WTC11 (cell line): ENCODE measurements around the gene CAMTA1.

Source experiments
- CREM ChIP-seq: sonication (generic); formaldehyde crosslinking; IDR thresholded peaks from 2 replicates; pipeline ENCODE4 v1.8.1; 2022; ENCODE audit warnings: mild to moderate bottlenecking, missing genetic modification reagents, moderate library complexity
- CTCF ChIP-seq: fragments of 200-600 bp; IDR thresholded peaks from 2 replicates; pipeline ENCODE4 v1.8.0; 2022; ENCODE audit warnings: antibody characterized with exemption
- E2F4 ChIP-seq: sonication (generic); formaldehyde crosslinking; IDR thresholded peaks from 2 replicates; pipeline ENCODE4 v1.8.1; 2022; ENCODE audit warnings: low read depth, mild to moderate bottlenecking, moderate library complexity, missing genetic modification reagents, borderline replicate concordance
- ELF4 ChIP-seq: sonication (generic); formaldehyde crosslinking; IDR thresholded peaks from 2 replicates; pipeline ENCODE4 v1.8.1; 2022; ENCODE audit warnings: low read depth, mild to moderate bottlenecking, moderate library complexity, missing genetic modification reagents
- FOXP4 ChIP-seq: sonication (generic); formaldehyde crosslinking; IDR thresholded peaks from 2 replicates; pipeline ENCODE4 v1.8.0; 2022; ENCODE audit warnings: mild to moderate bottlenecking, missing genetic modification reagents
- HMGXB4 ChIP-seq: sonication (generic); formaldehyde crosslinking; IDR thresholded peaks from 2 replicates; pipeline ENCODE4 v1.8.1; 2023; ENCODE audit warnings: mild to moderate bottlenecking, moderate library complexity, missing genetic modification reagents
- PREB ChIP-seq: sonication (generic); formaldehyde crosslinking; IDR thresholded peaks from 2 replicates; pipeline ENCODE4 v1.8.1; 2022; ENCODE audit warnings: mild to moderate bottlenecking, missing genetic modification reagents, moderate library complexity, borderline replicate concordance
- RELA ChIP-seq: sonication (generic); formaldehyde crosslinking; IDR thresholded peaks from 2 replicates; pipeline ENCODE4 v1.8.1; 2022; ENCODE audit warnings: missing genetic modification reagents, mild to moderate bottlenecking, borderline replicate concordance
- SP1 ChIP-seq: sonication (generic); formaldehyde crosslinking; conservative IDR thresholded peaks from 2 replicates; pipeline ENCODE4 v1.8.1; 2022; ENCODE audit warnings: missing genetic modification reagents
- STAT6 ChIP-seq: sonication (generic); formaldehyde crosslinking; conservative IDR thresholded peaks from 2 replicates; pipeline ENCODE4 v1.8.1; 2023; ENCODE audit warnings: mild to moderate bottlenecking, low read depth, missing genetic modification reagents, moderate library complexity
- USF1 ChIP-seq: sonication (generic); formaldehyde crosslinking; IDR thresholded peaks from 2 replicates; pipeline ENCODE4 v1.8.0; 2022; ENCODE audit warnings: mild to moderate bottlenecking, missing genetic modification reagents

- TF ChIP-seq CTCF: no peak
- no peak for TF ChIP-seq USF1
- no peak for TF ChIP-seq RELA (CRISPR knock-in tag)
- TF ChIP-seq CREM: no peak
- no peak for TF ChIP-seq PREB (CRISPR knock-in tag)
- no peak for TF ChIP-seq E2F4 (CRISPR knock-in tag)
- no peak for TF ChIP-seq SP1
- no peak for TF ChIP-seq FOXP4 (CRISPR knock-in tag)
- TF ChIP-seq HMGXB4 (CRISPR knock-in tag): no peak
- TF ChIP-seq ELF4 (CRISPR knock-in tag): no peak
- TF ChIP-seq STAT6: no peak
Measured at GRCh38 chr1:7119156-7119555, 333.9 kb downstream of the CAMTA1 start.
